Fibroblast of upper back skin (primary cell): ENCODE data around the gene PCED1A.
"Not testable (repeated sequence)": the region's sequence is repeated elsewhere in the genome, so short reads cannot be mapped to it uniquely, and the experiment has no call there.

Experiments used
- DNase-seq: peaks from one replicate; pipeline ENCODE4 v3.0.0-alpha.2; 2013

PCED1A gene

GRCh38 chr20:2865101-2865500, 24.6 kb upstream of the PCED1A start:
- DNase-seq: no peak

- DNase-seq: no peak
Measured at GRCh38 chr20:2864626-2865025, 24.2 kb upstream of the PCED1A start.

GRCh38 chr20:2859330-2860121, 19.1 kb upstream of the PCED1A start:
- DNase-seq: peak; percentile 7

- no peak for DNase-seq
Measured at GRCh38 chr20:2858591-2858990, 18.1 kb upstream of the PCED1A start.

- DNase-seq: no peak
Measured at GRCh38 chr20:2851086-2851485, 10.6 kb upstream of the PCED1A start.

GRCh38 chr20:2849529-2849928, 9.1 kb upstream of the PCED1A start:
- no peak for DNase-seq

GRCh38 chr20:2847802-2848201, 7.3 kb upstream of the PCED1A start:
- DNase-seq: no peak

GRCh38 chr20:2846698-2847097, 6.2 kb upstream of the PCED1A start:
- no peak for DNase-seq

GRCh38 chr20:2845607-2846006, 5.2 kb upstream of the PCED1A start:
- no peak for DNase-seq

GRCh38 chr20:2840967-2841531, 594 bp upstream of the PCED1A start:
- DNase-seq: peak; percentile 63

- no peak for DNase-seq
Measured at GRCh38 chr20:2839732-2840137, 720 bp downstream of the PCED1A start.

- DNase-seq: no peak
Measured at GRCh38 chr20:2838847-2839671, 1.4 kb downstream of the PCED1A start.

- no peak for DNase-seq
Measured at GRCh38 chr20:2838170-2838797, 2.2 kb downstream of the PCED1A start.

GRCh38 chr20:2837221-2837960, 3.1 kb downstream of the PCED1A start:
- DNase-seq: no peak

GRCh38 chr20:2836035-2836434, 4.4 kb downstream of the PCED1A start:
- DNase-seq: no peak

GRCh38 chr20:2835331-2835796, 5.1 kb downstream of the PCED1A start:
- DNase-seq: no peak

- no peak for DNase-seq
Measured at GRCh38 chr20:2834401-2835110, 5.9 kb downstream of the PCED1A start.

- no peak for DNase-seq
Measured at GRCh38 chr20:2833761-2834160, 6.7 kb downstream of the PCED1A start.

GRCh38 chr20:2831206-2831605, 9.2 kb downstream of the PCED1A start:
- DNase-seq: not testable (repeated sequence)

GRCh38 chr20:2829376-2829775, 11.1 kb downstream of the PCED1A start:
- no peak for DNase-seq

GRCh38 chr20:2826655-2827054, 13.8 kb downstream of the PCED1A start:
- no peak for DNase-seq

- DNase-seq: no peak
Measured at GRCh38 chr20:2825761-2826160, 14.7 kb downstream of the PCED1A start.
